IMR-90 (cell line): ENCODE data around the gene PTCD1. TPM values are rescaled to one million over a fixed set of nuclear protein-coding genes. Genes with fewer than 3 reads are reported as not detected.

Experiments
- ATAC-seq: fragments of 200-7000 bp; cut with Tn5 transposase; 2 replicates; pipeline ENCODE4 v1.9.1; 2020; ENCODE audit warnings: low read depth, mild to moderate bottlenecking, moderate library complexity
- BruUV-seq: library from RNA; stranded (reverse); fragments of 400-500 nt; replicated peaks from 2 replicates; lab custom pipeline; 2021; lab: Mats Ljungman, UMichigan
- CTCF ChIA-PET: fragments of 300-600 bp; formaldehyde crosslinking; extraction: SDS; loops from one replicate; lab custom pipeline; 2021; ENCODE audit warnings: antibody characterized with exemption; lab: Yijun Ruan, JAX
- POLR2A ChIA-PET: fragments of 300-600 bp; sonication (Branson Sonifier 250); formaldehyde crosslinking; loops from one replicate; lab custom pipeline; 2022; ENCODE audit warnings: antibody characterized with exemption; ENCODE audit not compliant: unreplicated experiment; lab: Charles Lee
- DNase-seq: peaks from one replicate; pipeline ENCODE4 v3.0.0; 2013
- H2AFZ ChIP-seq: replicated peaks from 2 replicates; pipeline ENCODE3; 2013; ENCODE audit warnings: low read length, mild to moderate bottlenecking; ENCODE audit not compliant: poor library complexity
- H2AK5ac ChIP-seq: 2 replicates; pipeline ENCODE4 v1.6.1; 2013; ENCODE audit warnings: low read depth, low read length, inconsistent platforms
- H2AK9ac ChIP-seq: replicated peaks from 2 replicates; pipeline ENCODE3; 2013; ENCODE audit warnings: mild to moderate bottlenecking, low read depth, low read length, moderate library complexity; ENCODE audit not compliant: poor library complexity
- H2BK120ac ChIP-seq: 2 replicates; pipeline ENCODE4 v1.6.1; 2013; ENCODE audit warnings: low read depth, low read length, inconsistent platforms
- H2BK15ac ChIP-seq: 3 replicates; pipeline ENCODE4 v1.6.1; 2013; ENCODE audit warnings: low read depth, low read length, inconsistent platforms
- H2BK20ac ChIP-seq: 2 replicates; pipeline ENCODE4 v1.6.1; 2013; ENCODE audit warnings: low read depth, mild to moderate bottlenecking, inconsistent platforms, low read length, moderate library complexity
- H2BK5ac ChIP-seq: 2 replicates; pipeline ENCODE4 v1.6.1; 2013; ENCODE audit warnings: mild to moderate bottlenecking, low read depth, low read length, inconsistent platforms; ENCODE audit not compliant: poor library complexity, severe bottlenecking
- H3K14ac ChIP-seq: replicated peaks from 2 replicates; pipeline ENCODE4 v1.6.1; 2013; ENCODE audit warnings: low read depth, low read length, inconsistent platforms
- H3K18ac ChIP-seq: 2 replicates; pipeline ENCODE4 v1.6.1; 2013; ENCODE audit warnings: low read depth, low read length, control low read depth
- H3K23ac ChIP-seq: 2 replicates; pipeline ENCODE4 v1.6.1; 2013; ENCODE audit warnings: low read depth, low read length, inconsistent platforms
- H3K27ac ChIP-seq: 2 replicates; pipeline ENCODE4 v1.5.1; 2013; ENCODE audit warnings: mild to moderate bottlenecking, control low read depth, low read length; ENCODE audit not compliant: insufficient read depth
- H3K27me3 ChIP-seq: 2 replicates; pipeline ENCODE4 v1.6.1; 2013; ENCODE audit warnings: low read length; ENCODE audit not compliant: control insufficient read depth, insufficient read depth
- H3K36me3 ChIP-seq: 2 replicates; pipeline ENCODE4 v1.6.1; 2013; ENCODE audit warnings: low read length, mixed read lengths; ENCODE audit not compliant: control insufficient read depth, insufficient read depth
- H3K4ac ChIP-seq: 2 replicates; pipeline ENCODE4 v1.6.1; 2013; ENCODE audit warnings: low read depth, low read length, inconsistent platforms
- H3K4me1 ChIP-seq: 2 replicates; pipeline ENCODE4 v1.6.1; 2013; ENCODE audit warnings: low read length, mixed read lengths; ENCODE audit not compliant: control insufficient read depth, insufficient read depth
- H3K4me2 ChIP-seq: 2 replicates; pipeline ENCODE4 v1.6.1; 2013; ENCODE audit warnings: low read depth, mild to moderate bottlenecking, control low read depth, low read length, moderate library complexity
- H3K4me3 ChIP-seq: 2 replicates; pipeline ENCODE4 v1.5.1; 2013; ENCODE audit warnings: low read depth, mild to moderate bottlenecking, control low read depth, low read length, moderate library complexity; ENCODE audit not compliant: insufficient read depth
- H3K56ac ChIP-seq: 2 replicates; pipeline ENCODE4 v1.6.1; 2013; ENCODE audit warnings: low read length, inconsistent platforms; ENCODE audit not compliant: insufficient read depth; ENCODE audit errors: extremely low read depth
- H3K79me1 ChIP-seq, 2 experiments: 2 replicates each; pipeline ENCODE4 v1.6.1; 2013; ENCODE audit warnings: low read length in 2 of 2, inconsistent platforms in 1 of 2, low read depth in 1 of 2
- H3K9ac ChIP-seq: 2 replicates; pipeline ENCODE4 v1.6.1; 2013; ENCODE audit warnings: low read depth, low read length, control low read depth
- H3K9me1 ChIP-seq: 2 replicates; pipeline ENCODE4 v1.6.1; 2013; ENCODE audit warnings: low read length, inconsistent platforms; ENCODE audit not compliant: insufficient read depth
- H3K9me3 ChIP-seq: 2 replicates; pipeline ENCODE4 v1.6.1; 2013; ENCODE audit warnings: low read length; ENCODE audit not compliant: control insufficient read depth, insufficient read depth
- H4K20me1 ChIP-seq: 2 replicates; pipeline ENCODE4 v1.6.1; 2013; ENCODE audit warnings: low read length, inconsistent platforms; ENCODE audit not compliant: insufficient read depth
- H4K5ac ChIP-seq: 2 replicates; pipeline ENCODE4 v1.6.1; 2013; ENCODE audit warnings: mild to moderate bottlenecking, low read depth, low read length, control low read depth
- H4K8ac ChIP-seq, 2 experiments: 2 replicates each; pipeline ENCODE4 v1.6.1; 2013; ENCODE audit warnings: low read depth in 2 of 2, low read length in 2 of 2, control low read depth in 1 of 2, inconsistent platforms in 1 of 2
- H4K91ac ChIP-seq: 2 replicates; pipeline ENCODE4 v1.6.1; 2013; ENCODE audit warnings: low read depth, low read length, inconsistent platforms; ENCODE audit not compliant: insufficient read depth
- NFE2L2 ChIP-seq: fragments of 150-350 bp; IDR thresholded peaks from 2 replicates; pipeline ENCODE4 v1.6.1; 2016; ENCODE audit warnings: low read depth, mild to moderate bottlenecking, low read length
- POLR2A ChIP-seq: IDR thresholded peaks from 2 replicates; pipeline ENCODE4 v1.6.1; 2012; ENCODE audit warnings: mild to moderate bottlenecking, low read depth, low read length
- USF2 ChIP-seq: fragments of 150-350 bp; IDR thresholded peaks from 2 replicates; pipeline ENCODE4 v1.6.1; 2017; ENCODE audit warnings: mild to moderate bottlenecking, antibody characterized with exemption, low read length, low read depth
- WGBS, 2 experiments: methylation state at CpG; one replicate each; pipeline versions ENCODE4 v1.1.5 to v1.1.7; 2013; ENCODE audit warnings: missing lambda C conversion rate in 2 of 2; ENCODE audit not compliant: insufficient read length in 1 of 2; ENCODE audit errors: extremely low coverage in 2 of 2; 5-methylcytosine and 5-hydroxymethylcytosine counted together
- dilution Hi-C: fragments of 300-500 bp; cut with HindIII; formaldehyde crosslinking; loops from one replicate; pipeline ENCODE4 v1.14.3; 2018; ENCODE audit warnings: low sequenced_read_pairs; ENCODE audit not compliant: unreplicated experiment
- in situ Hi-C: fragments of 300-500 bp; cut with MboI; formaldehyde crosslinking; loops from 3 replicates; pipeline ENCODE4 v1.14.3; 2019; ENCODE audit warnings: low sequenced_read_pairs, inconsistent platforms, mixed read lengths
- intact Hi-C: fragments of 100-400 bp; cut with micrococcal nuclease; formaldehyde crosslinking; loops from 2 replicates; pipeline ENCODE4 v1.10.0; 2022
- polyA plus RNA-seq, 3 experiments: library from polyadenylated mRNA; depleted of rRNA; stranded (reverse); fragments of >200 nt; gene quantifications; 2 replicates each; pipeline ENCODE4 v1.2.3, GENCODE V29; 2012; ENCODE audit warnings: low replicate concordance in 1 of 3
- total RNA-seq: library from RNA; depleted of rRNA; stranded (reverse); fragments of >200 nt; gene quantifications from 2 replicates; pipeline ENCODE4 v1.2.3, GENCODE V29; 2012

The PTCD1 gene
- total and polyA plus RNA-seq, 2 of the 4 experiments (the other 2 are of a cell fraction), result 2.2 to 4.0 TPM

GRCh38 chr7:99418260-99418659, 20.3 kb downstream of the PTCD1 start:
- Histone ChIP-seq H2AK5ac (no peak overlapping the region), H3K4me2 (no peak overlapping the region), H3K14ac (no peak overlapping the region), H3K56ac (no peak overlapping the region), H3K36me3 (peaks cover 69% of the 10 kb centered on the region), H3K9me1 (no peaks in the 10 kb centered on the region), H4K20me1 (peaks cover 24% of the 10 kb centered on the region), H2BK5ac (no peak overlapping the region), H4K91ac (no peak overlapping the region), H2AFZ (no peak overlapping the region), H2BK120ac (no peak overlapping the region), H3K18ac (no peak overlapping the region), H2BK15ac (no peak overlapping the region), H3K4ac (no peak overlapping the region), H3K9ac (no peak overlapping the region), H3K4me3 (no peak overlapping the region), H3K27ac (no peak overlapping the region), H4K5ac (no peak overlapping the region), H3K9me3 (no peaks in the 10 kb centered on the region), H3K23ac (no peak overlapping the region), H2AK9ac (peak overlapping the region; percentile 55), H3K4me1 (no peaks in the 10 kb centered on the region), H4K8ac (no peak overlapping the region), H2BK20ac (no peak overlapping the region), H3K79me1 (peaks cover 15 to 18% of the 10 kb centered on the region in 2 experiments), H3K27me3 (no peaks in the 10 kb centered on the region)
- intact Hi-C loops (no loop called here), dilution Hi-C loops (no loop called here), in situ Hi-C loops (no loop called here)
- ChIA-PET CTCF (no interaction called here), POLR2A (interaction anchor here (0.6 to 0.8 kb wide), 2 partner anchors 10 to 193 kb away, joined by 3 to 4 read pairs; partner anchors contain the start of genes BUD31 and PDAP1)
- ATAC-seq (no peak), DNase-seq (no peak)
- TF ChIP-seq POLR2A, result no peak
- TF ChIP-seq USF2, result no peak
- no peak for TF ChIP-seq NFE2L2
- BruUV-seq, result no TSS peak
- WGBS, 2 experiments, result no CpG with 5 or more reads among the region's 9 CpGs
